ENCODE results near the gene MMP28.

MMP28 gene

GRCh38 chr17:35774499-35774898 is 20.9 kb downstream of the MMP28 start:
- DNase-seq (ENCODE audit: extremely low read depth, low read depth), result no peak
- TF ChIP-seq CTCF (IDR thresholded peaks at IDR 0.05; ENCODE audit: low read depth, low read length), result no peak

GRCh38 chr17:35773679-35774425 is 21.6 kb downstream of the MMP28 start:
- TF ChIP-seq CTCF (IDR thresholded peaks at IDR 0.05; ENCODE audit: low read depth, low read length), result no peak
- DNase-seq (ENCODE audit: extremely low read depth, low read depth), result no peak

- no peak for DNase-seq (ENCODE audit: extremely low read depth, low read depth)
- TF ChIP-seq CTCF (IDR thresholded peaks at IDR 0.05; ENCODE audit: low read depth, low read length), result no peak
Measured at GRCh38 chr17:35773129-35773528, 22.3 kb downstream of the MMP28 start.

- DNase-seq (ENCODE audit: extremely low read depth, low read depth), result no peak
Measured at GRCh38 chr17:35769895-35770486, 25.4 kb downstream of the MMP28 start.

GRCh38 chr17:35768797-35769196 is 26.6 kb downstream of the MMP28 start:
- TF ChIP-seq CTCF (IDR thresholded peaks at IDR 0.05; ENCODE audit: low read depth, low read length), result no peak
- DNase-seq (ENCODE audit: extremely low read depth, low read depth), result no peak

More at GRCh38 chr17:35769895-35770486, 25.4 kb downstream of the MMP28 start:
- no peak; the same call in 1 of the 2 replicates for TF ChIP-seq CTCF (IDR thresholded peaks at IDR 0.05; ENCODE audit: low read depth, low read length)

- no peak for DNase-seq (ENCODE audit: extremely low read depth, low read depth)
Measured at GRCh38 chr17:35766903-35767510, 28.4 kb downstream of the MMP28 start.

More at GRCh38 chr17:35766903-35767510, 28.4 kb downstream of the MMP28 start:
- peak; percentile 63 for TF ChIP-seq CTCF (IDR thresholded peaks at IDR 0.05; ENCODE audit: low read depth, low read length)
